Measurements from ENCODE around the gene ODC1.

GRCh38 chr2:10471046-10471571, 23.0 kb upstream of the ODC1 start:
- no peak for TF ChIP-seq CTCF (IDR thresholded peaks at IDR 0.05)
- TF ChIP-seq EP300 (IDR thresholded peaks at IDR 0.05), result no peak
- no peak for TF ChIP-seq POLR2A (IDR thresholded peaks at IDR 0.05)

Data from tibial nerve (tissue), 4 donors.